ENCODE measurements around the gene MYCBP. TPM values are rescaled to one million over a fixed set of nuclear protein-coding genes. Genes with fewer than 3 reads are reported as not detected.
"Not testable (repeated sequence)": the region's sequence is repeated elsewhere in the genome, so short reads cannot be mapped to it uniquely, and the experiment has no call there.

The MYCBP gene
- total RNA-seq, 2 experiments from 2014 or later = 45.6 to 49.1 TPM

DNA sequence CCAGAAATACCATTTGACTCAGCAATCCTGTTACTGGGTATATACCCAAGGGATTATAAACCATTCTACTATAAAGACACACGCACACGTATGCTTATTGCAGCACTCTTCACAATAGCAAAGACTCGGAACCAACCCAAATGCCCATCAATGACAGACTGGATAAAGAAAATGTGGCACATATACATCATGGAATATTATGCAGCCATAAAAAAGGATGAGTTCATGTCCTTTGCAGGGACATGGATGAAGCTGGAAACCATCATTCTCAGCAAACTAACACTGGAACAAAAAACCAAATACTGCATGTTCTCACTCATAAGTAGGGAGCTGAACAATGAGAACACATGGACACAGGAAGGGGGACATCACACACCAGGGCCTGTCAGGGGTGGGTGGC is 28.1 kb downstream of the MYCBP start:
- H3K4me3 Mint-ChIP-seq, H3K27me3 Mint-ChIP-seq, H3K4me1 Mint-ChIP-seq, DNase-seq, H3K9me3 Mint-ChIP-seq, H3K27ac Mint-ChIP-seq: not testable (repeated sequence)
- peaks cover 14% of the 10 kb centered on the region for H3K36me3 Mint-ChIP-seq

DNA sequence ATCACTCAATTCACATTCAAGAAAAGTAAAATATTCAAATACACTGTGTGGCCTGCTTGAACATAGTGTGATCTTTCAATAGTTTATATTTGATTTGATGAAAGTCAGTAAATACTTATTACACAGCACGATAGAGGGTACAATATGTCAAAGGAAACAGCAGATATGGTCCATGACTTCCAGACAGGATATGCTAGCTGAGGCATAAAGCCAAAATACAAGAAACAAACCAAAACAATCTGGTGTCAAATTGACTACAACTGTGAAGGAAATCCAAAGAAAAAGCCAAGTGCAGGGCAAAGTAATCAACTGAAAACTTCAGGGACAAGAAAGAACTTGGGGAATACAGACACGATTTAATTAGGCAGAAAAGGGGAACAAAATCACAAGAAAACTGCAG is 32.9 kb downstream of the MYCBP start:
- Mint-ChIP-seq H3K27me3 (no peaks in the 10 kb centered on the region), H3K4me1 (peaks cover under 1% of the 10 kb centered on the region), H3K9me3 (peaks cover 3% of the 10 kb centered on the region), H3K36me3 (peaks cover 16% of the 10 kb centered on the region), H3K27ac (no peak overlapping the region), H3K4me3 (no peak overlapping the region)
- DNase-seq = no peak

DNA sequence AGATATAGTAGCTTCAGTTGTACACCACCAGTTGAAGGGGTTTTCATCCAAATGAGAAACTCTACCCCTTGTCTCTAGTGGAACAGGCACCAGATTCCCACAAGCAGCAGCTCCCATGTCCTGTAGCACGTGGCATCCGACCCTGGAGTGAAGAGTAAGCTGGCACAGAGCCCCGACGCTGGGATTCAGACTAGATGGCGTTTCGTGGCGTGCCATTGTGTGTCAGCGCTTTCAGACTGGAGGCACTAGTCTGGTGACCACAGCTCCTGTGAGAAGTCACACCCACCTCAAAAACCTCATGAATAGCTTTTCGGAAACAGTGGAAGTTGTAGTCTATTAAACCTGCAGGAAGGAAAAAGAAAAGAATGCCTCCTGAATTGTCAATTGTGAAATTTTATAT is 33.8 kb downstream of the MYCBP start:
- no peak for DNase-seq
- H3K9me3 Mint-ChIP-seq = no peaks in the 10 kb centered on the region
- H3K27ac Mint-ChIP-seq = no peak overlapping the region
- H3K27me3 Mint-ChIP-seq = peaks cover 4% of the 10 kb centered on the region
- H3K36me3 Mint-ChIP-seq = peaks cover 10% of the 10 kb centered on the region
- H3K4me1 Mint-ChIP-seq = peaks cover 4% of the 10 kb centered on the region
- H3K4me3 Mint-ChIP-seq = no peak overlapping the region

DNA sequence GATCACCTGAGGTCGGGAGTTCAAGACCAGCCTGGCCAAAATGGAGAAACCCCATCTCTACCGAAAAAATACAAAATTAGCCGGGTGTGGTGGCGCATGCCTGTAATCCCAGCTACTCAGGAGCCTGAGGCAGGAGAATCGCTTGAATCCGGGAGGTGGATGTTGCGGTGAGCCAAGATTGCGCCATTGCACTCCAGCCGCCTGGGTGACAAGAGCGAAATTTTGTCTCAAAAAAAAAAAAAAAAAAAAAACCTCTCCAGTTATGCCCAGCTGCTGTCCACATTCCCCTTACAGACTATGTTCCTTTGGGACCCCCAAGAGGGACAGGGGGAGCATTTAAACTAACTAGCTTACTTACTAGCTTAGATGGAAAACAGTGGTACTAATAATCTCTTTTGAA is 36.8 kb downstream of the MYCBP start:
- not testable (repeated sequence) for H3K36me3 Mint-ChIP-seq, H3K27ac Mint-ChIP-seq, H3K4me1 Mint-ChIP-seq, DNase-seq, H3K9me3 Mint-ChIP-seq, H3K4me3 Mint-ChIP-seq, H3K27me3 Mint-ChIP-seq

DNA sequence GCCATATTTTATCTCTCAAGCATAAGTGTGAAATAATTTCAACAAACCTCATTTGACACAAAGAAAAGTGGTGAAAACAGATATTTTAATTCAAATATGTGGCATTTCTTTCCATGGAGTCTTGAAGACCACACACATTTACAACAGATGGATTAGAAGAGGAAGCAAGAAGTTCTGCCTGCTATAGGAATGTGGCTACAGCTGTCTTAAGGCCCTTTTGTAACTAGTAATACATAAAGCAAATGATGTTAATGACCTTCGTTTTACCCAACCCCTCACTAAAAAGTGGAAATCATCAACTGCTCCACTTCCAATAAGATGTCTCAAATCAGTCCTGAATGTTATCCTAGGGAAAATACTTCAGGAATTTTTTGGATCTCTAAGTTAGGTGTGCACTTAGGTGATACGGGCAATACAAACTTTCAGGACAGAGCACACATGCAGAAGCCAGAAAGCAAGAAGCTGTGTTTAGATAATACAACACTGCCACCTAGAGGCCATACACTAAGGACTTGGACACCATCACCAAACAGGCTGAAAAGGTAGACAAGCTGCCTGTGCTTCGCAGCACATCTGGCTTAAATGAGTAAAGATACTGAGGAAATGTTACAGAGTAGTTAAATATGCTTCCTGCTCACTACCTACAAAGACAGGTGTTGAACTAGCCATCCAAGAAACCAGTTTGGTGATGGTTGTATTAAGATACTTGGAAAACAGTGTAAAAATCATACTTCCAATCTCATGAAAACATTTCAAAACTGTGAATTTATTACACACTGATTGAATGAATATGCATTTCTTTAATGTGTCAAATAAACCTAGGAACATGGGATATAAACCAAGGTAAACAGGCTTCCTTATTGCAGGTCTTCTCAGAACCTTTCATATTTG is 38.0 kb downstream of the MYCBP start:
- H3K36me3 Mint-ChIP-seq = peaks cover 2% of the 10 kb centered on the region
- no peak overlapping the region for H3K4me3 Mint-ChIP-seq
- no peak overlapping the region for H3K27ac Mint-ChIP-seq
- peak; percentile 31 for DNase-seq
- H3K9me3 Mint-ChIP-seq = no peaks in the 10 kb centered on the region
- H3K27me3 Mint-ChIP-seq = peaks cover 13% of the 10 kb centered on the region
- peaks cover 4% of the 10 kb centered on the region for H3K4me1 Mint-ChIP-seq

DNA sequence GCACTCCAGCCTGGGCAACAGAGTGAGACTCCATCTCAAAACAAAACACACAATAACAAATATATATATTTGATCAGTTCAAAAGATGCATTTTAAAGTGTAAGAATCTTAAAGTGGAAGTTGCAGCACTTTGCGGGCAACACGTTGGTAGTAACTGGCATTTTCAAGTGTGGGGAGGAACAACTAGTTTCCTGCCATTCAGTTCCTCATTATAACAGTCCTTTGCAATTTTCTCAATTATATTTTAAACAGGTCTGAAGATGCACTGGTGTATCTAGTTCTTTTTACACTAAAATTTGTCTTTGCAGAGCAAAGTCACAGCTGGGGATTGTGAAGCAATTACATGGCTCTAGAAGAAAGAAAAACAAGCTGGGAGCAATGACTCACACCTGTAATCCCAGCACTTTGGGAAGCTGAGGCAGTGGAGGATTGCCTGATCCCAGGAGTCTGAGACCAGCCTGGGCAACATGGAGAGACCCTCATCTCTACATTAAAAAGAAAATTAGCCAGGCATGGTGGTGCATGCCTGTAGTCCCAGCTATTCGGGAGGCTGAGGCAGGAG is 38.8 kb downstream of the MYCBP start:
- Mint-ChIP-seq H3K27ac (no peak overlapping the region), H3K36me3 (peaks cover 2% of the 10 kb centered on the region), H3K4me3 (no peak overlapping the region), H3K4me1 (peaks cover 4% of the 10 kb centered on the region), H3K27me3 (peaks cover 15% of the 10 kb centered on the region), H3K9me3 (no peaks in the 10 kb centered on the region)
- DNase-seq = no peak

DNA sequence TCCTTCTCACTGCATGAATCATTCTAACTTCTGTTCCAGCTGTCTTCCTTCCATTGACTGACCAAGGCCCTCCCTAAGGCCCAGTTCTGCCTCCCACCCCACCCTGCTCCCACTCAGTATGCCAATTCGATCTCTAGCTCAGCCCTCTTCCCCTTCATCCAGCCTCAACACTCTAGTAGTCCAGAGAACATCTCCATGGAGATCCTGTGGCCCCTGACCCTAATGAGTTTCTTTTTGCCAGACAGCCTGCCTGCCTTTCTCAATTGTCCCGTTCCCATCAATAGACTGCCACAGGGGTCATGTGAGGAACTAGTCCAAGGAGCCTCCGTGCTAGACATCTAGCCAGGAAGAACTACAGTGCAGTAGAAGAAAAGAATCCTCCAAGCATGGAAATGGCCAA is 40.0 kb downstream of the MYCBP start:
- no peak overlapping the region for H3K27ac Mint-ChIP-seq

DNA sequence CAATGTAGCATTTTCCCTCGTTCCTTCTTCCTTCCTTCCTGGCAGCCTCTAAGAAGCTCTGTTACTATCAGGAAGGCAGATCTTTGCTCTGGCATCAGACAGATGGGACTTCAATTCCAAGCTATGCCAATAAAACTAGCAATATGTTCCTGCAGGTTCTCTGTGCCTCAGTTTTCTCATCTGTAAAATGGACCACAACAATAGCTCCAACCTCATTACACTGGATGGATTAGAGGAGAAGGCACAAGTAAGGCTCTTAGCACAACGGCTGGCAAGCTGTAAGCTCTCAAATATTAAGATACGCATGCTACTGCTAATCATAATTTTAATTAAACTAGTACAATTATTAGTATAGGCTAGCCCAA is 40.8 kb downstream of the MYCBP start:
- DNase-seq = no peak
- Mint-ChIP-seq H3K4me3 (no peak overlapping the region), H3K4me1 (peaks cover 4% of the 10 kb centered on the region), H3K27ac (no peak overlapping the region), H3K9me3 (no peaks in the 10 kb centered on the region), H3K27me3 (peaks cover 18% of the 10 kb centered on the region), H3K36me3 (no peaks in the 10 kb centered on the region)

More for the DNA sequence above, 40.0 kb downstream of the MYCBP start:
- H3K27me3 Mint-ChIP-seq = peaks cover 18% of the 10 kb centered on the region
- H3K4me1 Mint-ChIP-seq = peaks cover 4% of the 10 kb centered on the region
- H3K36me3 Mint-ChIP-seq = no peaks in the 10 kb centered on the region
- H3K9me3 Mint-ChIP-seq = no peaks in the 10 kb centered on the region
- H3K4me3 Mint-ChIP-seq = no peak overlapping the region
- no peak for DNase-seq

DNA sequence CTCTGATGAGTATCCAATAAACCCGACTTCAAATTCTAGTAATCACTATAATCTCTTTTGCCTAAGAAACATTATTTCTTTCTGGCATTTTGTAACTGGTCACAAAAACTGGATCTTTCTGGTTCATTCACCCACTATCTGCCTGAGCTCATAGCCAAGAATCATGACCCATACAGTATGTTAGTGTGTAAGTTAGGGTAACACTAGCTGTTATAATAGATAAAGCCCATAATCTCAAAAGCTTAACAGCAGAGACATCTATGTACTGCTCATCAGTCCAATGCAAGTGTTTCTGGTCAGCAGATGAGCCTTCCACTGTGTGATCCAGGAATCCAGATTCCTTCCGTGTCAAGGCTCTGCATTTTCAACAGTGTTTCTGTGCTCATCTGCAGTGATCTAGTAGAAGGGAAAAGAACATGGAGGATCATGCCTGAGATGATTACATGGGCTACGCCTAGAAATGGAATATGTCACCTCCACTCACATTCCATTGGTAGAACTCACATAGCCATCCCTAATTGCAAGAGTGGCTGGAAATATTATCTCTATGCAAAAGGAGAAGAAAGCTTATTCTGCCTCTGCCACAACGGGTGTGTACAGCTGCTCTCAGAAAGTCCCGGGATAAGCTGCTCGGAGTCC is 41.3 kb downstream of the MYCBP start:
- no peak for DNase-seq
- Mint-ChIP-seq H3K27ac (no peak overlapping the region), H3K36me3 (no peaks in the 10 kb centered on the region), H3K9me3 (no peaks in the 10 kb centered on the region), H3K4me3 (no peak overlapping the region), H3K4me1 (peaks cover 4% of the 10 kb centered on the region), H3K27me3 (peaks cover 21% of the 10 kb centered on the region)

DNA sequence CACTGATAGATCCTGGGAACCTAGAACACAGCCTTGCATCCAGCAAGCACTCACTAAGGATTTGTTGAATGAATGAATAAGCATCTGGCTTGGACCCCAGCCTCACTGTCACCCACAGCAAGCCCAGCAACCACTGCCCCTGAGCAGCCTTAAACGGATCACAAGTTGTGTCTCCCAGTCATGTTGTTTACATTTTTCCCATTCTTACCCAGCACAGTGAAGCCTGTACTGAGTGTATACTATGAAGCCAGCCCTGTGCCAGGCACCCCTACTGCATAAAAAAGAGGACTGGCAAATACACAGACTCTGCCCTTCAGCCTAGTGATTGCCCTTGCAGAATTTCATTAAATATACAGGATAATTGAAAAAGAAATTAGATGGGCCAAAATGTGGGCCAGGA is 43.8 kb downstream of the MYCBP start:
- no peak for DNase-seq
- Mint-ChIP-seq H3K4me1 (no peaks in the 10 kb centered on the region), H3K27ac (no peak overlapping the region), H3K4me3 (no peak overlapping the region), H3K36me3 (no peaks in the 10 kb centered on the region), H3K27me3 (peaks cover 33% of the 10 kb centered on the region), H3K9me3 (no peaks in the 10 kb centered on the region)

DNA sequence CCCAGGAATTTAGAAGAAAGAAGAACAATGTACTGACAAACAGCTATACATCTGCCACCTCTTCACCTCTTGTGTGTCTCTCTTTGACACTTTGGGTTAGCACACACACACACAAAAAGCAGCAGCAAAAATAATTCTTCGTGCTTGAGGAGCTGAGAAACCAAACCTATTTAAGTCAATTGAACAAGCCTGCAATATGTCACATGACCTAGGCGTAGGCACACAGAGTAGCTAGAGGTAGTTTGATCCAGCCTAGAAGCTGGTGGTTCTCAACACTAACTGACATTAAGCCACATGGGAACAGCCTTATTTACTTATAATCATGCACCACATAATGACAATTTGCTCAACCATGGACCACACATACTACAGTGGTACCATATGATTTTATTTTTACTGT is 45.8 kb downstream of the MYCBP start:
- H3K4me1 Mint-ChIP-seq = no peaks in the 10 kb centered on the region
- H3K36me3 Mint-ChIP-seq = no peaks in the 10 kb centered on the region
- H3K27ac Mint-ChIP-seq = no peak overlapping the region
- H3K27me3 Mint-ChIP-seq = peaks cover 35% of the 10 kb centered on the region
- H3K9me3 Mint-ChIP-seq = no peaks in the 10 kb centered on the region
- no peak for DNase-seq
- H3K4me3 Mint-ChIP-seq = no peak overlapping the region

DNA sequence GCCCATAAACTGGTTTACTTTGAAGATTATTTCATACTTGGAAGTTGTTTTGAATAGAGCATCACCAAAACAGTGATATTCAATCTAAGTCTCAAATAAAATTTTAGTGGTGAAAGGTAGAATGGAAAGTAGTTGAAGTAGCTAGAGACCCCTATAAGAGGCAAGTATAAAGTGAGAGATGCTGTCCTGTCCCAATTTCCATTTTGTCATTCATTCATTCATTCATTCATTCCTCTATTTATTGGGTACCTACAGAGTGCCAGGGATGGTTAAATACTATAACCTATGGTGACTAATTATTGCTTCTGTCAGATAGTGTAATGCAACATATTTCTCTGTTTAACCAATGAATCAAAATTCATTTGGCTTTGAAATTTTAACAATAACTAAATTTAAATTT is 46.3 kb downstream of the MYCBP start:
- Mint-ChIP-seq H3K27ac (no peak overlapping the region), H3K9me3 (no peaks in the 10 kb centered on the region), H3K4me3 (no peak overlapping the region), H3K27me3 (peaks cover 39% of the 10 kb centered on the region), H3K4me1 (no peaks in the 10 kb centered on the region), H3K36me3 (no peaks in the 10 kb centered on the region)
- DNase-seq = no peak

DNA sequence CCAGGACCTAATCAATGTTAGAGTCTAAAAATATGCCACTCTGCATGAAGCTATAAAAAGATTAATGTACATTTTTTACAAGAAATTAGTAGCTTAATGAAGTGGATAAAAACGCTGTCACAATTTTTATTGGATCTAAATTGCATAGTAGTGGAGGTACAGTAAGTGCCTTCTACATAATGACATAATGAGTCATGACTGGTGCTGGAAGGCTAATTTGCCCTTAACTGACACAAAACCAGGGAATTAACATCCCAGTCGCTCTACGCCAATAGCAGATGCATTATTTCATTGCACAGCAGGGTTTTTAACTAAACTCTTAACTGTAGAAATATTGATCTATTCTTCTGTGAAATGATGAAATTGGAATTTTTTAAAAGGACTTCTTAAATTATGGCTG is 46.9 kb downstream of the MYCBP start:
- Mint-ChIP-seq H3K27ac (no peak overlapping the region), H3K9me3 (no peaks in the 10 kb centered on the region), H3K4me3 (no peak overlapping the region), H3K27me3 (peaks cover 40% of the 10 kb centered on the region), H3K4me1 (no peaks in the 10 kb centered on the region), H3K36me3 (no peaks in the 10 kb centered on the region)
- DNase-seq = no peak

DNA sequence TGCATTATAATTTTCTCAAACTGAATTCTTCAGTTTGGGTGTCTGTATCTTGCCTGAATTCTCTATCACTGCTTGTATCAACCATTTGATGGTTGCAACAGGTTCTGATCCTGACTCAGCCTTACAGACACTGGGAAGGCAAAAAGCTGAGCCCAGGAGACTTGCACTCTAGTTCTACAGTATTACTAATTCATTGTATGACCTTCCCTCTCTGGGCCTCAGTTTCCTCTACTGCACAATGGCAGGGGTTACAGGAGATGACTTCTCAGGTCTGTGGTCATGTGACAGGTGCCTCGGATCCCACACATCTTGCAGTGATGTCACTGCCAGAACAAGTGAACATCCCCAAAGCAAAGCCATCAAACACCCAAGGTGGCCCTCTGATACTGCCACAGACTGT is 52.3 kb downstream of the MYCBP start:
- DNase-seq = no peak
- Mint-ChIP-seq H3K27ac (no peak overlapping the region), H3K4me3 (no peak overlapping the region), H3K27me3 (peaks cover 53% of the 10 kb centered on the region), H3K4me1 (peaks cover 5% of the 10 kb centered on the region), H3K36me3 (no peaks in the 10 kb centered on the region), H3K9me3 (no peaks in the 10 kb centered on the region)

DNA sequence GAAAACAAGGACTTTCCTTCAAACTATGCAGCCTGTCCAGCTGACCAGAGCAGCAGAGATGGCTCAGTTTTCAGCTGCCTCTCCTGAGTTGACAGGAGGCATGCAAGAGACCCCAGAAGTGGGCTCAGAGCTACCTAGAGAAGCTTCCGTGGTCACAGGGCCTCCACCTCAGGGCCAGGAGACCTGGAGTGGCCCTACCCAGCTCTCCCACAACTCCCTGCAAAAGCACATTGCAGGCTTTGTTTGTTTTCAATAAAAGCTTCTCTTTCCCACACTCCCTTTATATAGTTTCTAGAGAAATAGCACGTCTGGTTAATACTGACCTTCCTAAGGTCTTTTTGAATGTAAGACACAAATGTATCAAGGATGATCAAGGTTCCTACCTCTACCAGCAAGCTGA is 53.6 kb downstream of the MYCBP start:
- Mint-ChIP-seq H3K4me1 (peaks cover 9% of the 10 kb centered on the region), H3K36me3 (no peaks in the 10 kb centered on the region), H3K27ac (no peak overlapping the region), H3K9me3 (no peaks in the 10 kb centered on the region), H3K27me3 (peaks cover 58% of the 10 kb centered on the region), H3K4me3 (no peak overlapping the region)
- no peak for DNase-seq

DNA sequence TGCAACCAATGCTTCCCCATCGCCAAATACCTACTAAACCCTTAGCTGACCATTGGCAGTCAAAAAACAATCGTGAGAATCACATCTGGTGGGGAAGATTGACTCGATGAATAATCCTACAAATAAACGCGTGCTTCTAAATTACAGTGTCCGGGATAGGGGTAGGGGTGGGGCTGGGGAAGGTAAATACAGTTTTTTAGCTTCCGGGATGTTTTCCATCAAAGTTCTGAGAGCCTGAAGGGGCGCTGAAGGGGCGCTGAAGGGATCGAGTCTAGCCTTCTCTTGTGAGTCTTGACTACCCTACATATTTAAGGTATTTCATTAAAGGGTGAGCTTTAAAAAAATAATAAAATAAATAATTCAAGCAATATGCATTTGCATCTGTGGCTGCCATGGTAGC is 54.1 kb downstream of the MYCBP start:
- no peak for DNase-seq
- Mint-ChIP-seq H3K27me3 (peaks cover 60% of the 10 kb centered on the region), H3K36me3 (no peaks in the 10 kb centered on the region), H3K4me1 (peaks cover 9% of the 10 kb centered on the region), H3K4me3 (no peak overlapping the region), H3K9me3 (no peaks in the 10 kb centered on the region), H3K27ac (no peak overlapping the region)
